ENCODE measurements around the gene WNT2B. TPM values are rescaled to one million over a fixed set of nuclear protein-coding genes. Genes with fewer than 3 reads are reported as not detected.

The WNT2B gene
- total and polyA plus RNA-seq, 9 of the 15 experiments (the other 6 are each of a cell fraction or from before 2014, with no cell fraction given), result 0.02 to 0.06 (median 0.04) TPM; not detected in 3

DNA sequence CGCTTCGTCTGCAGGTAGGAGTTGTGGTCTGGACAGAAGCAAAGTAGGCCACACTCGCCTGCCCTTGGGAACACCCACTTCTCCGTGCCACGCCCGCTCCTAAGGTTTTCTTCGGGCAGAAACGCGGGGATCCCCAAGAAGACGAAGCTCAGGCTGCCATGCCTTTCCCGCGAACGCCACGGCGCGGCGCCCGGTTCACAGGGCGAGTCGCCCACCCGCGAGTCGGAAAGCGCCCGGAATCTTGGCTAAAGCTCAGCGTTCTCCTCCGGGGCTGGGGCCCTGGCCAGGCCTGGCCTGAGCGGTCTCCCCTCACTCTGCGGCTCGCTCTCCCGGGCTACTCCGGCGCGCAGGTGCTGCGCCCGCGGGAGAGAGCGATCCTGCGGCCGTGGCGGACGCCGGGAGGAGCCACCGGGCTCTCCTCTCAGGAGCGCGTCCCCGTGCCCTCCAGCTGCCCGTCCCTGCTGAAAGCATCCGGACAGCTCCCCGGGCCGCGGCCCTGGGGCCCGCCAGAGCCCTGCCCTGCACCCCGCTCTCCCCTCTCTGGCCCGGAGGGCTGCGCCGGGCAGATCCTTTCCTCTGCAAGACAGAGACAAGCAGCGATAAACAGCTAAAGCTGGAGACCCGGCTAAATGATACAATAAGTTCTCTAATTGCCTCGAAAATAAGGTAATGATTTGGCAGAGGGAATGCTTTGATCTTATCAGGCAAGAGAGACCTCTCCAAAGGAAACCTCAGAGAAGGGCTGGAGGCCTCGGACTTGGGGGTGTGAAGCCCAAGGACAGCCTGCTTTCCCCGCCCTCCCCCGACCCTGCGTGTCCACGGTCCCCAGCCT lies 6.7 kb upstream of the WNT2B start (continued):
- TF ChIP-seq SRSF7 (optimal IDR thresholded peaks at IDR 0.05; ENCODE audit: low read depth, low read length), result peak; percentile 33
- TF ChIP-seq, protein P1, sequence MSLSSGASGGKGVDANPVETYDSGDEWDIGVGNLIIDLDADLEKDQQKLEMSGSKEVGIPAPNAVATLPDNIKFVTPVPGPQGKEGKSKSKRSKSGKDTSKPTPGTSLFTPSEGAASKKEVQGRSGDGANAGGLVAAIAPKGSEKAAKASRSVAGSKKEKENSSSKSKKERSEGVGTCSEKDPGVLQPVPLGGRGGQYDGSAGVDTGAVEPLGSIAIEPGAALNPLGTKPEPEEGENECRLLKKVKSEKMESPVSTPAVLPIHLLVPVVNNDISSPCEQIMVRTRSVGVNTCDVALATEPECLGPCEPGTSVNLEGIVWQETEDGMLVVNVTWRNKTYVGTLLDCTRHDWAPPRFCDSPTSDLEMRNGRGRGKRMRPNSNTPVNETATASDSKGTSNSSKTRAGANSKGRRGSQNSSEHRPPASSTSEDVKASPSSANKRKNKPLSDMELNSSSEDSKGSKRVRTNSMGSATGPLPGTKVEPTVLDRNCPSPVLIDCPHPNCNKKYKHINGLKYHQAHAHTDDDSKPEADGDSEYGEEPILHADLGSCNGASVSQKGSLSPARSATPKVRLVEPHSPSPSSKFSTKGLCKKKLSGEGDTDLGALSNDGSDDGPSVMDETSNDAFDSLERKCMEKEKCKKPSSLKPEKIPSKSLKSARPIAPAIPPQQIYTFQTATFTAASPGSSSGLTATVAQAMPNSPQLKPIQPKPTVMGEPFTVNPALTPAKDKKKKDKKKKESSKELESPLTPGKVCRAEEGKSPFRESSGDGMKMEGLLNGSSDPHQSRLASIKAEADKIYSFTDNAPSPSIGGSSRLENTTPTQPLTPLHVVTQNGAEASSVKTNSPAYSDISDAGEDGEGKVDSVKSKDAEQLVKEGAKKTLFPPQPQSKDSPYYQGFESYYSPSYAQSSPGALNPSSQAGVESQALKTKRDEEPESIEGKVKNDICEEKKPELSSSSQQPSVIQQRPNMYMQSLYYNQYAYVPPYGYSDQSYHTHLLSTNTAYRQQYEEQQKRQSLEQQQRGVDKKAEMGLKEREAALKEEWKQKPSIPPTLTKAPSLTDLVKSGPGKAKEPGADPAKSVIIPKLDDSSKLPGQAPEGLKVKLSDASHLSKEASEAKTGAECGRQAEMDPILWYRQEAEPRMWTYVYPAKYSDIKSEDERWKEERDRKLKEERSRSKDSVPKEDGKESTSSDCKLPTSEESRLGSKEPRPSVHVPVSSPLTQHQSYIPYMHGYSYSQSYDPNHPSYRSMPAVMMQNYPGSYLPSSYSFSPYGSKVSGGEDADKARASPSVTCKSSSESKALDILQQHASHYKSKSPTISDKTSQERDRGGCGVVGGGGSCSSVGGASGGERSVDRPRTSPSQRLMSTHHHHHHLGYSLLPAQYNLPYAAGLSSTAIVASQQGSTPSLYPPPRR (CRISPR knock-in tag; IDR thresholded peaks at IDR 0.05; ENCODE audit: borderline replicate concordance), result no peak
- no peak for TF ChIP-seq NCOA6 (IDR thresholded peaks at IDR 0.05)
- no peak for TF ChIP-seq ZKSCAN8 (CRISPR knock-in tag; IDR thresholded peaks at IDR 0.05)
- no peak for TF ChIP-seq ZNF23 (CRISPR knock-in tag; IDR thresholded peaks at IDR 0.05)
- TF ChIP-seq NUFIP1 (IDR thresholded peaks at IDR 0.05; ENCODE audit: partially characterized antibody), result no peak
- TF ChIP-seq, protein P2, sequence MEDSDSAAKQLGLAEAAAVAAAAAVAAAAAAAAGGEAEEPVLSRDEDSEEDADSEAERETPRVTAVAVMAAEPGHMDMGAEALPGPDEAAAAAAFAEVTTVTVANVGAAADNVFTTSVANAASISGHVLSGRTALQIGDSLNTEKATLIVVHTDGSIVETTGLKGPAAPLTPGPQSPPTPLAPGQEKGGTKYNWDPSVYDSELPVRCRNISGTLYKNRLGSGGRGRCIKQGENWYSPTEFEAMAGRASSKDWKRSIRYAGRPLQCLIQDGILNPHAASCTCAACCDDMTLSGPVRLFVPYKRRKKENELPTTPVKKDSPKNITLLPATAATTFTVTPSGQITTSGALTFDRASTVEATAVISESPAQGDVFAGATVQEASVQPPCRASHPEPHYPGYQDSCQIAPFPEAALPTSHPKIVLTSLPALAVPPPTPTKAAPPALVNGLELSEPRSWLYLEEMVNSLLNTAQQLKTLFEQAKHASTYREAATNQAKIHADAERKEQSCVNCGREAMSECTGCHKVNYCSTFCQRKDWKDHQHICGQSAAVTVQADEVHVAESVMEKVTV (CRISPR knock-in tag; IDR thresholded peaks at IDR 0.05), result peak; percentile 10; the same call in 1 of the 2 replicates
- no peak for TF ChIP-seq RUNX1 (IDR thresholded peaks at IDR 0.05; ENCODE audit: low read depth)
- TF ChIP-seq, protein P3, sequence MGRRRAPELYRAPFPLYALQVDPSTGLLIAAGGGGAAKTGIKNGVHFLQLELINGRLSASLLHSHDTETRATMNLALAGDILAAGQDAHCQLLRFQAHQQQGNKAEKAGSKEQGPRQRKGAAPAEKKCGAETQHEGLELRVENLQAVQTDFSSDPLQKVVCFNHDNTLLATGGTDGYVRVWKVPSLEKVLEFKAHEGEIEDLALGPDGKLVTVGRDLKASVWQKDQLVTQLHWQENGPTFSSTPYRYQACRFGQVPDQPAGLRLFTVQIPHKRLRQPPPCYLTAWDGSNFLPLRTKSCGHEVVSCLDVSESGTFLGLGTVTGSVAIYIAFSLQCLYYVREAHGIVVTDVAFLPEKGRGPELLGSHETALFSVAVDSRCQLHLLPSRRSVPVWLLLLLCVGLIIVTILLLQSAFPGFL (CRISPR knock-in tag; IDR thresholded peaks at IDR 0.05), result no peak
- peak; percentile 52 for TF ChIP-seq ZFX (CRISPR knock-in tag; IDR thresholded peaks at IDR 0.05)
- TF ChIP-seq ZNF174 (CRISPR knock-in tag; IDR thresholded peaks at IDR 0.05), result no peak
- TF ChIP-seq PCBP1 (IDR thresholded peaks at IDR 0.05; ENCODE audit: low read depth, low read length, poor library complexity, severe bottlenecking), result peak; percentile 47
- TF ChIP-seq ZBED1 (IDR thresholded peaks at IDR 0.05), result no peak

Data from K562 (cell line).